Esophagus squamous epithelium (tissue), 5 donors: ENCODE data around the gene POLL. TPM values are rescaled to one million over a fixed set of nuclear protein-coding genes. Genes with fewer than 3 reads are reported as not detected.

Source experiments
- DNase-seq: peaks from one replicate; lab custom pipeline; 2025; lab: John Stamatoyannopoulos, UW
- H3K27ac ChIP-seq, 4 donors: fragments of 200-600 bp; sonication (generic); one replicate each; pipeline ENCODE4 v1.5.1; 2016 to 2019; ENCODE audit warnings: mild to moderate bottlenecking in 1 of 4
- H3K27me3 ChIP-seq, 4 donors: fragments of 200-600 bp; sonication (generic); 1 replicate in 3 of 4; 2 replicates in 1 of 4; pipeline versions ENCODE4 v1.5.1 to v1.6.0; 2017 to 2021; ENCODE audit warnings: antibody characterized with exemption in 1 of 4
- H3K36me3 ChIP-seq, 3 donors: fragments of 200-600 bp; sonication (generic); one replicate each; pipeline ENCODE4 v1.5.1; 2016 to 2019
- H3K4me1 ChIP-seq, 3 donors: fragments of 200-600 bp; sonication (generic); one replicate each; pipeline ENCODE4 v1.5.1; 2017 to 2019
- H3K4me3 ChIP-seq, 4 donors: fragments of 200-600 bp; sonication (generic); 1 replicate in 3 of 4; 2 replicates in 1 of 4; pipeline ENCODE4 v1.5.1; 2016 to 2019; ENCODE audit warnings: mild to moderate bottlenecking in 2 of 4, moderate library complexity in 1 of 4
- H3K9me3 ChIP-seq, 3 donors: fragments of 200-600 bp; sonication (generic); one replicate each; pipeline ENCODE4 v1.5.1; 2016 to 2019
- POLR2A ChIP-seq, 4 donors: fragments of 450-650 bp; IDR thresholded peaks; one replicate each; pipeline ENCODE4 v1.6.1; 2017; ENCODE audit warnings: antibody characterized with exemption in 4 of 4, mild to moderate bottlenecking in 4 of 4, moderate library complexity in 3 of 4
- WGBS, 2 donors: methylation state at CpG; one replicate each; pipeline ENCODE4 v1.1.5; 2018; 5-methylcytosine and 5-hydroxymethylcytosine counted together
- intact Hi-C: fragments of 100-400 bp; cut with DNase I; formaldehyde crosslinking; loops from one replicate; pipeline ENCODE4 v1.15.0; 2022
- total RNA-seq, 4 donors: library from RNA; depleted of rRNA; stranded (reverse); fragments of >200 nt; gene quantifications; one replicate each; pipeline ENCODE4 v1.1.0, GENCODE V29; 2016
- TF ChIP-seq, protein P1 (sequence below), 6 experiments: fragments of 450-650 bp in 4 of 6; fragments of 200-600 bp in 2 of 6; sonication (generic) in 2 of 6; IDR thresholded peaks; one replicate each; pipeline ENCODE4 v1.5.1; 2016 to 2019; ENCODE audit warnings: antibody characterized with exemption in 6 of 6, mild to moderate bottlenecking in 4 of 6, moderate library complexity in 4 of 6
- donor health status: DM: yes; HTN: yes; CAD: no.

The POLL gene
- total RNA-seq, 4 donors from 2014 or later = 10.5 to 23.7 (median 15.0) TPM

DNA sequence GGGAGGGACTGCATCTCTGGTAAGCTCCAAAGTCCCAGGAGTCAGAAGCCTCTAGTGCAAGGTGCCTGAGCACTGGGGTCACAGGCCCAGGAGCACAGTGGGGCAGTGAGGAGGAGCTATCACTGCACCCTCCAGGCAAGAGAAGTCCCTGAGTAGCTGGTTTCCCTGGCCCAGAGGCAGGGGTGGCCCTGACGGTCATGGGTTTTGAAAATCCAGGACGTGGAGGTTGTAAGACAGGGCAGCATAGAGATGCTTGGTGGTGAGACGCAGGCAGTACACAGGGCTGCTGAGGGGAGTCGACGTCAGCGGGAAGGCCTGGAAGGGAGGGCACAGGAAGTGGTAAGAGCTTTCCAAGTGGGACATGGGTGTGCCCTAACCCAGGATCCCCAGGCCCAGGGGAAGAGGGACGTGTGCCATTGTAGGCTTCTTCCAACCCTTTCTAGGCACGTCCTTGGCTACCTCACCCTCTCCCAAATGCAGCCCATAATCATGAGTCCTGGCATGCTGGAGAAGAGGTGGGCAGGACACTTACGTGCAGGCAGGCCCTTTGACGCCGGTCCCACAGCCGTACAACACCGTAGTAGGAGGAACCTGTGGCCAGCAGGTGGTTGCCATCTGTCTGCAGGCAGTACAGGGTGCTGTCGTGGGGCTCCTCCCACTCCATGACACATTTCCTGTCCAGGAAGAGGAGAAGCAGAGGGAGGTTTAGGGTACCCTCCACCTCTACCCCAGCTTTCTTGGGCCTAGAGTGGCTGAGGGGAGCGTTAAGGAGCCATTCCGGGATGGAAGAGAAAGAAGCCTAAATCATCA is 23.2 kb upstream of the POLL start:
- no peaks in the 10 kb centered on the region for H3K27me3 ChIP-seq
- H3K4me1 ChIP-seq = no peaks in the 10 kb centered on the region
- no peaks in the 10 kb centered on the region for H3K9me3 ChIP-seq
- DNase-seq = no peak
- H3K27ac ChIP-seq = no peak overlapping the region
- WGBS, 2 donors = 59 to 66% methylated on average over 9 to 13 of the region's 16 CpGs
- intact Hi-C loops = loop anchor here (5.0 kb wide), 1 partner anchor 161 kb away; no protein-coding TSS in a partner anchor
- no peak overlapping the region for H3K4me3 ChIP-seq
- TF ChIP-seq, protein P1, sequence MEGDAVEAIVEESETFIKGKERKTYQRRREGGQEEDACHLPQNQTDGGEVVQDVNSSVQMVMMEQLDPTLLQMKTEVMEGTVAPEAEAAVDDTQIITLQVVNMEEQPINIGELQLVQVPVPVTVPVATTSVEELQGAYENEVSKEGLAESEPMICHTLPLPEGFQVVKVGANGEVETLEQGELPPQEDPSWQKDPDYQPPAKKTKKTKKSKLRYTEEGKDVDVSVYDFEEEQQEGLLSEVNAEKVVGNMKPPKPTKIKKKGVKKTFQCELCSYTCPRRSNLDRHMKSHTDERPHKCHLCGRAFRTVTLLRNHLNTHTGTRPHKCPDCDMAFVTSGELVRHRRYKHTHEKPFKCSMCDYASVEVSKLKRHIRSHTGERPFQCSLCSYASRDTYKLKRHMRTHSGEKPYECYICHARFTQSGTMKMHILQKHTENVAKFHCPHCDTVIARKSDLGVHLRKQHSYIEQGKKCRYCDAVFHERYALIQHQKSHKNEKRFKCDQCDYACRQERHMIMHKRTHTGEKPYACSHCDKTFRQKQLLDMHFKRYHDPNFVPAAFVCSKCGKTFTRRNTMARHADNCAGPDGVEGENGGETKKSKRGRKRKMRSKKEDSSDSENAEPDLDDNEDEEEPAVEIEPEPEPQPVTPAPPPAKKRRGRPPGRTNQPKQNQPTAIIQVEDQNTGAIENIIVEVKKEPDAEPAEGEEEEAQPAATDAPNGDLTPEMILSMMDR (IDR thresholded peaks at IDR 0.05) = no peak
- TF ChIP-seq POLR2A (IDR thresholded peaks at IDR 0.05) = no peak
- H3K36me3 ChIP-seq = peaks cover 24 to 99% (median 28%) of the 10 kb centered on the region in 3 donors

GRCh38 chr10:101609481-101609880 is 21.4 kb upstream of the POLL start:
- DNase-seq = no peak
- TF ChIP-seq, protein P1 (IDR thresholded peaks at IDR 0.05) = no peak
- no peak for TF ChIP-seq POLR2A (IDR thresholded peaks at IDR 0.05)
- Histone ChIP-seq H3K27ac (no peak overlapping the region), H3K36me3 (peaks cover 23 to 99% (median 26%) of the 10 kb centered on the region in 3 donors), H3K4me3 (no peak overlapping the region), H3K27me3 (no peaks in the 10 kb centered on the region), H3K9me3 (no peaks in the 10 kb centered on the region), H3K4me1 (no peaks in the 10 kb centered on the region)
- intact Hi-C loops = no loop called here
- WGBS, 2 donors = 100% methylated on average over 2 of the region's 4 CpGs; no CpG with 5 or more reads in 1 of the 2 donors

DNA sequence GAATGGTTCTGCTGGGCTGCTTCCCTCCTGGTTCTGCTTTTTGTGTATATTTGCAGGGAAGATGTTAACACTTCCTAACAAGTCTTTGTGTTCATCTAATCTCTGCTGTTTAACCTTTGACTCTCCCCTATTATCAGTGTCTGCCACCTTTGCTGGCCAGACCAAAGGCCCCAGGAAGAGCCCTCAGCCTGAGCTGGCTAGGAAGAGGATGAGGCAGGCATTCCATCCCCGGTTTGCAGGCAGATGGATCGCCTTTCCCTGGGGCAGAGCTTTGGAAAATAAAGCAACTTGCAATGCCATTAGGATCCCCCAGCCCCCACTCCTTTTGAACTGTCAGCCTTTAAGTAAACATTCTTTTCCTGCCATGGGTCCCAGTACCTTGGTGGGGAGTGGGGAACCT is 19.1 kb upstream of the POLL start:
- no peaks in the 10 kb centered on the region for H3K27me3 ChIP-seq
- H3K27ac ChIP-seq = no peak overlapping the region
- TF ChIP-seq, protein P1 (IDR thresholded peaks at IDR 0.05) = no peak
- TF ChIP-seq POLR2A (IDR thresholded peaks at IDR 0.05) = no peak
- 47 to 50% methylated on average over 2 of the region's 2 CpGs for WGBS, 2 donors
- H3K4me3 ChIP-seq = no peak overlapping the region
- no peaks in the 10 kb centered on the region for H3K9me3 ChIP-seq
- no peak for DNase-seq
- H3K4me1 ChIP-seq = no peaks in the 10 kb centered on the region
- intact Hi-C loops = no loop called here
- peaks cover 23 to 81% (median 26%) of the 10 kb centered on the region in 3 donors for H3K36me3 ChIP-seq

- intact Hi-C loops = loop anchor here (5.0 kb wide), 1 partner anchor 174 kb away; the partner anchor contains the start of gene FGF8
- H3K27me3 ChIP-seq = no peaks in the 10 kb centered on the region
- H3K27ac ChIP-seq = no peak overlapping the region
- no peaks in the 10 kb centered on the region for H3K9me3 ChIP-seq
- WGBS, 2 donors = 47 to 51% methylated on average over 6 of the region's 6 CpGs
- TF ChIP-seq, protein P1 (IDR thresholded peaks at IDR 0.05) = peak in 5 of 6 experiments; percentile 67 to 92 (median 81)
- no peak for TF ChIP-seq POLR2A (IDR thresholded peaks at IDR 0.05)
- no peaks in the 10 kb centered on the region for H3K4me1 ChIP-seq
- no peak for DNase-seq
- H3K4me3 ChIP-seq = no peak overlapping the region
- peaks cover 0 to 47% (median 11%) of the 10 kb centered on the region in 3 donors for H3K36me3 ChIP-seq
Observed at GRCh38 chr10:101602761-101603398, 14.8 kb upstream of the POLL start.

DNA sequence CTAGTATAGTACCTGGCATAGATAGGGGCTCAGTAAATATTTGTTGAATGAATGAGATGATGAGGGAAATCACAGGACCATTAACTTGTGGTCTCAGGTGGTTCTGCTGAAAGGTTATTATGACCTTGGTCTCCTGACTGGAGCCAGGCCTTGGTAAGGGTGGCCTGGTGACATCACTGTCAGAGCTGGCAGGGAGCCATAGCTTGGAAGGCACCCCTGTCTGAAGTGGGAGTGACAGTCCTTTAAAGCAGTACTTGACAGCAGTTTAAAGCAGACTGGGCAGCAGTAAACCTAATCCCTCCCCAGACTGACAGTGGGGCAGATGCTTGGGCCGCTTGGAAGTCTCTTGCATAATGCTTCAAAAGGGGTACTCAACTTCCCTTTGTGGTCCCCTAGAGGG is 13.5 kb upstream of the POLL start:
- Histone ChIP-seq H3K4me1 (no peaks in the 10 kb centered on the region), H3K27ac (no peak overlapping the region), H3K9me3 (no peaks in the 10 kb centered on the region), H3K27me3 (no peaks in the 10 kb centered on the region), H3K36me3 (peaks cover 0 to 39% (median 5%) of the 10 kb centered on the region in 3 donors), H3K4me3 (no peak overlapping the region)
- TF ChIP-seq, protein P1 (IDR thresholded peaks at IDR 0.05) = no peak
- 71 to 88% methylated on average over 1 of the region's 1 CpG for WGBS, 2 donors
- no peak for DNase-seq
- intact Hi-C loops = loop anchor here (5.0 kb wide), 1 partner anchor 176 kb away; the partner anchor contains the start of gene FGF8
